Neural cell (in vitro differentiated cells): ENCODE data around the gene DLK2. TPM values are rescaled to one million over a fixed set of nuclear protein-coding genes. Genes with fewer than 3 reads are reported as not detected.

Source experiments
- H2AFZ ChIP-seq: fragments of 200-600, 300-800 bp; sonication (generic), shearing (Covaris generic); 2 replicates; pipeline ENCODE4 v1.6.0; 2014; ENCODE audit warnings: low read depth, mild to moderate bottlenecking, antibody characterized with exemption, low read length, moderate library complexity
- H3F3A ChIP-seq: fragments of 200-600 bp; shearing (Covaris generic); 2 replicates; pipeline ENCODE4 v1.6.1; 2016; ENCODE audit warnings: mild to moderate bottlenecking, moderate library complexity, mixed read lengths, antibody characterized with exemption, low read length; ENCODE audit not compliant: insufficient read depth, poor library complexity, severe bottlenecking
- H3K27ac ChIP-seq: fragments of 200-600, 300-800 bp; sonication (generic), shearing (Covaris generic); 2 replicates; pipeline ENCODE4 v1.5.1; 2014; ENCODE audit warnings: mild to moderate bottlenecking, low read length, moderate library complexity
- H3K27me3 ChIP-seq: fragments of 300-800, 200-600 bp; sonication (generic), shearing (Covaris generic); 2 replicates; pipeline ENCODE4 v1.6.0; 2014; ENCODE audit warnings: mild to moderate bottlenecking, low read depth, low read length, moderate library complexity; ENCODE audit not compliant: insufficient read depth
- H3K36me3 ChIP-seq: fragments of 300-800, 200-600 bp; sonication (generic), shearing (Covaris generic); 2 replicates; pipeline ENCODE4 v1.5.1; 2014; ENCODE audit warnings: mild to moderate bottlenecking, antibody characterized with exemption, low read length, moderate library complexity; ENCODE audit not compliant: insufficient read depth
- H3K4me2 ChIP-seq: fragments of 300-800, 200-600 bp; sonication (generic), shearing (Covaris generic); 2 replicates; pipeline ENCODE4 v1.6.0; 2014; ENCODE audit warnings: mild to moderate bottlenecking, low read length
- H3K4me3 ChIP-seq: fragments of 300-800, 200-600 bp; sonication (generic), shearing (Covaris generic); 2 replicates; pipeline ENCODE4 v1.5.1; 2014; ENCODE audit warnings: mild to moderate bottlenecking, low read length, moderate library complexity
- H3K79me2 ChIP-seq: fragments of 200-600 bp; shearing (Covaris generic); replicated peaks from 2 replicates; pipeline ENCODE4 v1.6.0; 2014; ENCODE audit warnings: mild to moderate bottlenecking, low read length, moderate library complexity; ENCODE audit not compliant: insufficient read depth
- H3K9ac ChIP-seq: fragments of 300-800, 200-600 bp; sonication (generic), shearing (Covaris generic); 2 replicates; pipeline ENCODE4 v1.6.1; 2016; ENCODE audit warnings: mild to moderate bottlenecking, low read length, mixed read lengths
- H3K9me2 ChIP-seq: fragments of 200-600 bp; shearing (Covaris generic); 2 replicates; pipeline ENCODE4 v1.6.1; 2016; ENCODE audit warnings: mild to moderate bottlenecking, low read length, mixed read lengths; ENCODE audit not compliant: insufficient read depth
- H3K9me3 ChIP-seq: fragments of 200-600, 300-800 bp; sonication (generic), shearing (Covaris generic); 2 replicates; pipeline ENCODE4 v1.6.1; 2016; ENCODE audit warnings: mild to moderate bottlenecking, mixed run types, low read length, moderate library complexity, mixed read lengths
- H4K20me1 ChIP-seq: fragments of 200-600 bp; shearing (Covaris generic); 2 replicates; pipeline ENCODE4 v1.6.1; 2016; ENCODE audit warnings: mild to moderate bottlenecking, mixed run types; ENCODE audit not compliant: insufficient read depth
- CTCF ChIP-seq: fragments of 450-650 bp; IDR thresholded peaks from 2 replicates; pipeline ENCODE4 v1.5.1; 2014; ENCODE audit warnings: antibody characterized with exemption, mild to moderate bottlenecking, moderate library complexity; ENCODE audit not compliant: poor library complexity, severe bottlenecking
- EP300 ChIP-seq: fragments of 450-650 bp; conservative IDR thresholded peaks from 2 replicates; pipeline ENCODE4 v1.6.1; 2014; ENCODE audit warnings: antibody characterized with exemption, mild to moderate bottlenecking, moderate library complexity; ENCODE audit not compliant: poor library complexity, severe bottlenecking
- EZH2 ChIP-seq: fragments of 200-600, 300-800 bp; shearing (Covaris generic), sonication (generic); IDR thresholded peaks from 2 replicates; pipeline ENCODE4 v1.6.1; 2014; ENCODE audit warnings: antibody characterized with exemption, low read length, borderline replicate concordance, mild to moderate bottlenecking; ENCODE audit not compliant: insufficient read depth, poor library complexity, severe bottlenecking
- MXI1 ChIP-seq: fragments of 450-650 bp; conservative IDR thresholded peaks from 2 replicates; pipeline ENCODE4 v1.6.1; 2014; ENCODE audit warnings: antibody characterized with exemption, mild to moderate bottlenecking; ENCODE audit not compliant: poor library complexity, severe bottlenecking
- POLR2AphosphoS5 ChIP-seq: IDR thresholded peaks from 2 replicates; pipeline ENCODE4 v1.6.1; 2012
- RAD21 ChIP-seq: fragments of 450-650 bp; conservative IDR thresholded peaks from 2 replicates; pipeline ENCODE4 v1.6.1; 2014; ENCODE audit warnings: antibody characterized with exemption, mild to moderate bottlenecking, moderate library complexity
- SMC3 ChIP-seq: fragments of 450-650 bp; conservative IDR thresholded peaks from 2 replicates; pipeline ENCODE4 v1.6.1; 2014; ENCODE audit warnings: antibody characterized with exemption, mild to moderate bottlenecking, moderate library complexity; ENCODE audit not compliant: poor library complexity
- TAF1 ChIP-seq: IDR thresholded peaks from 2 replicates; pipeline ENCODE4 v1.6.1; 2012; ENCODE audit warnings: low read depth
- polyA plus RNA-seq: library from polyadenylated mRNA; depleted of rRNA; stranded (reverse); fragments of >200 nt; gene quantifications from 2 replicates; pipeline ENCODE4 v1.2.3, GENCODE V29; 2014
- TF ChIP-seq, protein P1 (sequence below): IDR thresholded peaks from 2 replicates; pipeline ENCODE4 v1.6.1; 2012; ENCODE audit warnings: borderline replicate concordance

The DLK2 gene
- polyA plus RNA-seq, 1 donor from 2014 or later, result 19.8 TPM

- no peaks in the 10 kb centered on the region for H3K79me2 ChIP-seq
- H3K36me3 ChIP-seq, result no peaks in the 10 kb centered on the region
- H2AFZ ChIP-seq, result no peak overlapping the region
- TF ChIP-seq MXI1, result no peak
- no peak for TF ChIP-seq POLR2AphosphoS5
- no peak for TF ChIP-seq EP300
- no peak for TF ChIP-seq TAF1
- no peak for TF ChIP-seq CTCF
- H3K9me2 ChIP-seq, result no peaks in the 10 kb centered on the region
- no peaks in the 10 kb centered on the region for H3K9me3 ChIP-seq
- no peaks in the 10 kb centered on the region for H4K20me1 ChIP-seq
- no peak overlapping the region for H3K9ac ChIP-seq
- H3K4me2 ChIP-seq, result no peak overlapping the region
- no peaks in the 10 kb centered on the region for H3K27me3 ChIP-seq
- H3K27ac ChIP-seq, result no peak overlapping the region
- no peaks in the 10 kb centered on the region for H3F3A ChIP-seq
- H3K4me3 ChIP-seq, result no peak overlapping the region
These were observed 10.6 kb upstream of the DLK2 start for GRCh38 chr6:43465948-43466347.

DNA sequence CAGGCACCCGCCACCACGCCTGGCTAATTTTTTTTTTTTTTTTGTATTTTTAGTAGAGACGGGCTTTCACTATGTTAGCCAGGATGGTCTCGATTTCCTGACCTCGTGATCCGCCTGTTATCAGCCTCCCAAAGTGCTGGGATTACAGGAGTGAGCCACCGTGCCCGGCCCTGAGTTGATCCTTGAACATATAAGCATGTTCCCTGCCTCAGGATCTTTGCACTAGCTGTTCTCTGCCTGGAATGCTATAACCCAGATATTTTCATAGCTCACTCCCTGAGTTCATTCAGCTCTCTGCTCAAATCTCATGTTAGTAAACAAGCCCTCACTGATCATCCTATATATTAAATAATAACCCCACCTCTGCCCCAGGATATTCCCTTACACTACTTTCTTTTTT, 9.0 kb upstream of the DLK2 start:
- H3F3A ChIP-seq, result no peaks in the 10 kb centered on the region
- no peak overlapping the region for H3K9ac ChIP-seq
- no peak for TF ChIP-seq MXI1
- TF ChIP-seq, protein P1, sequence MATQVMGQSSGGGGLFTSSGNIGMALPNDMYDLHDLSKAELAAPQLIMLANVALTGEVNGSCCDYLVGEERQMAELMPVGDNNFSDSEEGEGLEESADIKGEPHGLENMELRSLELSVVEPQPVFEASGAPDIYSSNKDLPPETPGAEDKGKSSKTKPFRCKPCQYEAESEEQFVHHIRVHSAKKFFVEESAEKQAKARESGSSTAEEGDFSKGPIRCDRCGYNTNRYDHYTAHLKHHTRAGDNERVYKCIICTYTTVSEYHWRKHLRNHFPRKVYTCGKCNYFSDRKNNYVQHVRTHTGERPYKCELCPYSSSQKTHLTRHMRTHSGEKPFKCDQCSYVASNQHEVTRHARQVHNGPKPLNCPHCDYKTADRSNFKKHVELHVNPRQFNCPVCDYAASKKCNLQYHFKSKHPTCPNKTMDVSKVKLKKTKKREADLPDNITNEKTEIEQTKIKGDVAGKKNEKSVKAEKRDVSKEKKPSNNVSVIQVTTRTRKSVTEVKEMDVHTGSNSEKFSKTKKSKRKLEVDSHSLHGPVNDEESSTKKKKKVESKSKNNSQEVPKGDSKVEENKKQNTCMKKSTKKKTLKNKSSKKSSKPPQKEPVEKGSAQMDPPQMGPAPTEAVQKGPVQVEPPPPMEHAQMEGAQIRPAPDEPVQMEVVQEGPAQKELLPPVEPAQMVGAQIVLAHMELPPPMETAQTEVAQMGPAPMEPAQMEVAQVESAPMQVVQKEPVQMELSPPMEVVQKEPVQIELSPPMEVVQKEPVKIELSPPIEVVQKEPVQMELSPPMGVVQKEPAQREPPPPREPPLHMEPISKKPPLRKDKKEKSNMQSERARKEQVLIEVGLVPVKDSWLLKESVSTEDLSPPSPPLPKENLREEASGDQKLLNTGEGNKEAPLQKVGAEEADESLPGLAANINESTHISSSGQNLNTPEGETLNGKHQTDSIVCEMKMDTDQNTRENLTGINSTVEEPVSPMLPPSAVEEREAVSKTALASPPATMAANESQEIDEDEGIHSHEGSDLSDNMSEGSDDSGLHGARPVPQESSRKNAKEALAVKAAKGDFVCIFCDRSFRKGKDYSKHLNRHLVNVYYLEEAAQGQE, result no peak
- TF ChIP-seq RAD21, result no peak
- no peak for TF ChIP-seq CTCF
- no peak for TF ChIP-seq EZH2
- no peak for TF ChIP-seq TAF1
- no peak for TF ChIP-seq SMC3
- TF ChIP-seq EP300, result no peak
- TF ChIP-seq POLR2AphosphoS5, result no peak
- no peaks in the 10 kb centered on the region for H3K36me3 ChIP-seq
- H3K27me3 ChIP-seq, result peaks cover 3% of the 10 kb centered on the region
- no peak overlapping the region for H2AFZ ChIP-seq
- no peaks in the 10 kb centered on the region for H4K20me1 ChIP-seq
- H3K9me3 ChIP-seq, result no peaks in the 10 kb centered on the region
- H3K79me2 ChIP-seq, result no peaks in the 10 kb centered on the region
- no peak overlapping the region for H3K4me3 ChIP-seq
- H3K9me2 ChIP-seq, result no peaks in the 10 kb centered on the region
- H3K27ac ChIP-seq, result no peak overlapping the region
- H3K4me2 ChIP-seq, result no peak overlapping the region
